G401 (cell line): ENCODE data around the gene MYOM3. TPM values are rescaled to one million over a fixed set of nuclear protein-coding genes. Genes with fewer than 3 reads are reported as not detected.

Source experiments
- DNase-seq: peaks from one replicate; pipeline ENCODE4 v3.0.0-alpha.2; 2015; ENCODE audit warnings: low spot score
- in situ Hi-C: cut with HindIII; loops from 2 replicates; pipeline ENCODE4 v1.10.0; 2016; ENCODE audit warnings: low sequenced_read_pairs, mixed read lengths
- total RNA-seq: library from RNA; depleted of rRNA; stranded (reverse); fragments of >200 nt; shearing (Covaris generic); gene quantifications from 2 replicates; pipeline ENCODE4 v1.2.3, GENCODE V29; 2014

MYOM3 gene
- total RNA-seq, 1 experiment from 2014 or later = 0.54 TPM

GRCh38 chr1:24139841-24140425 lies 28.0 kb upstream of the MYOM3 start:
- DNase-seq = no peak
- in situ Hi-C loops = loop anchor here (10.0 kb wide), 1 partner anchor 75 kb away; no protein-coding TSS in a partner anchor

DNA sequence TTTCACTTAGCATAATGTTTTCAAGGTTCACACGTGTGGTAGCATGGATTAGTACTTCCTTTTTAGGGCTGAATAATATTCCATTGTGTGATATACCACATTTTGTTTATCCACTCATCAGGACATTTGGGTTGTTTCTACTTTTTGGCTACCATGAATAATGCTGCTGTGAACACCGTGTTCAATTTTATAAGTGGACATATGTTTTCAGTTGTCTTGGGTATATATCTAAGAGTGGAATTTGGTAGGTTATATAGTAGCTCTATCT lies 27.2 kb upstream of the MYOM3 start:
- DNase-seq = no peak
- in situ Hi-C loops = no loop called here

- in situ Hi-C loops = no loop called here
- no peak for DNase-seq
Observed at GRCh38 chr1:24138476-24139221, 26.7 kb upstream of the MYOM3 start.

- in situ Hi-C loops = no loop called here
Observed at GRCh38 chr1:24136956-24137539, 25.1 kb upstream of the MYOM3 start.

GRCh38 chr1:24134376-24134775 lies 22.4 kb upstream of the MYOM3 start:
- no peak for DNase-seq
- in situ Hi-C loops = no loop called here

More at GRCh38 chr1:24136956-24137539, 25.1 kb upstream of the MYOM3 start:
- DNase-seq = no peak

DNA sequence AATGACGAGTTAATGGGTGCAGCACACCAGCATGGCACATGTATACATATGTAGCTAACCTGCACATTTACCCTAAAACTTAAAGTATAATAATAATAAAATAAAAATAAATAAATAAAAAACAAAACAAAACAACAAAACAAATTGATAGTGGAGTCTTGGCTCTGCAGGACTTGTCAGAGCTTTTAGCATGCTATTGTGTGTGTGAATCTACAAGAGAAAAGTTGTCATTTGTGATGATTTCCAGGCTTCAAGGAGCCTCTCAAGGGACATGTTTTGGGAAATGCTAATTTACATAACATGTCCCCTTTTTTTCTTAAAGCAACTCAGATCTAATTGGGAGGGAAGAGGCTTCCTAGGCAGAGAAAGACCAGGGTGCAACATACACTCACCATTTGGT lies 21.9 kb upstream of the MYOM3 start:
- in situ Hi-C loops = no loop called here
- DNase-seq = no peak

- DNase-seq = no peak
Observed at GRCh38 chr1:24130385-24130784, 18.4 kb upstream of the MYOM3 start.

DNA sequence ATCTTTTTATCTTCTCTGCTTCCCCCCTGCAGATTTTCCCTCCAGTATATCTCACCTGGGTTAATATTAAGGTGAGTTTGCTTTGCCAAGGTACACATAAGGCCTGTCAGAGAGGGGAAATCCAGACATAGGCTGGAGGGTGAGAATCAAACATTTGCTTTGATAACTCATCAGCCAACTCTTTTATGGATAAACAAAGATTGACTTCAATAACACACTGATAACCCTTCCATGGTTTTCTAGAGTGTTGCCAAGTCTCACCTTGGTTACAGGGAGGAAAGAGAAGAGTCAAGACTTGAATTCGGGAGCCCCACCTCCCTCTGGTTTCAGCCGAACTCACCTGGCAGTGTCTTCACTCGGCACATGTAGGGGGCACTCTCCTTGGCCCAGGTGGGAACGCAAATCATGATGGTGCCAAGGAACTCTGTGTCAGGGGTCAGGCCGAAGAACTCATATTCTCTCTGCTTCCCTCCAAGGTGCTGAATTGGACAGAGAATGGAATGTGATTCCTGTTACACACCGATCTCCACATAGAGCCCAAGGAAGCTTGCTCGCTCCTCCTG lies 15.9 kb upstream of the MYOM3 start:
- DNase-seq = no peak
- in situ Hi-C loops = no loop called here

More at GRCh38 chr1:24130385-24130784, 18.4 kb upstream of the MYOM3 start:
- in situ Hi-C loops = no loop called here

- DNase-seq = no peak
- in situ Hi-C loops = no loop called here
Observed at GRCh38 chr1:24127134-24127800, 15.3 kb upstream of the MYOM3 start.

DNA sequence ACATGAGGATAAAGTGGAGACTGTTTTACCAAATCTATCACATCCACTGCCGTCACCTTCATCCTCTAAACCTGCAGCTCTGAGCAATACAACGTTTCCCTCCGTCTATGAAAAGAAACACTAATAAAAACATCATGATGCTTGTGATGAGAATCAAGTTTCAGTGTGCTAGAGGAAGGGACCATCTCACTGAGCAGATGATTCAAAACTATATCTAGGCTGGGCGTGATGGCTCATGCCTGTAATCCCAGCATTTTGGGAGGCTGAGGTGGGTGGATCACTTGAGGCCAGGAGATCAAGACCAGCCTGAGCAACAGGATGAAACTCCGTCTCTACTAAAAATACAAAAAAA lies 14.7 kb upstream of the MYOM3 start:
- DNase-seq = no peak
- in situ Hi-C loops = no loop called here

DNA sequence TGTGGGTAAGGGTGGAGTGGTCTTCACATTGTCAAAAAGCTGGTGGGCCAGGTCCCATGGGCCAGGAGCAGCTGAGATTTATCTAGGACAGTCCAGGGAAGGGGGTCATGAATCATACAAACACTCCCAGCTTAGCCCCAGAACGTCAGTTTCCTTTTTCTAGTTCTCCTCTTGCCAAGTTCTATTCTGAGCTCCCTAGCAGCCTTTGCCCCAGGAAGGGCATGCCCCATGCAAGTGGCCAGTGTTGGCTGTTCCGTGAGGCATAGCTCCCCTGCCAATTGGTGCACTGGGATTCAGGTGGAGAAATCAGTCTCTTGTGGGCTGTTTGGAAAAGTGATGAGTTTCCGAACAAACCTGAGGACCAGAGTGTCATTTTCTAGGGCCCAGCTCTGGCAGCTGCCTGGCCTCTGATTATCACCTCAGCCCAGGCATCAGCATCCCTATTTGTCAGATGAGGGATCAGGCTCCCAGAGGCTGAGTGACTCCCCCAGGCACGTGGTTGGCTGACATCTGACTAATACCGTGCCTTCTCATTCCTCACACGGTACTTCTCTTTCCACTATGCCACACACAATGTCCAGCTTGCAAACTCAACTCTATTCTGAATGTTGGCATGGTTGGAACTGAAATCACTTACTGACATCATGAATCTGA lies 14.2 kb upstream of the MYOM3 start:
- DNase-seq = no peak
- in situ Hi-C loops = no loop called here

DNA sequence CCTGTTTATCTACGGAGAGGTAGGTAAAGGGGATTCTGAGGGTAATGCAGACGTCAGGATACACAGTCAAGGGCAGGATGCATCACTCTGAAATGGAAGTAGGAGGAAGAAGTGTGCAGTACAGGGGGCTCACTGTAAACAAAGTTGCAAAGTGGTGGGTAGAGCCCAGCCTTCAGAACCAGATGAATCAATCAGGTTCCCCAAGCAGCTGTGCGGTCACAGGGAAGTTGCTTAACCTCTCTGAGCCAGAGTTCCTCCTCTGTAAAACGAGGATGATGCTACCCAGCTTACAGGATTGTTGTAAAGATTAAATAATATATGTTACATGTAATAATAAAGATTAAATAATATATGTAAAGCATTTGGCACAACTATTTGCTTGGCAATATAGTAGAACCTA lies 13.5 kb upstream of the MYOM3 start:
- in situ Hi-C loops = no loop called here
- no peak for DNase-seq

- in situ Hi-C loops = no loop called here
- no peak for DNase-seq
Observed at GRCh38 chr1:24124980-24125379, 13.0 kb upstream of the MYOM3 start.

GRCh38 chr1:24123611-24124010 lies 11.7 kb upstream of the MYOM3 start:
- in situ Hi-C loops = no loop called here
- DNase-seq = no peak

GRCh38 chr1:24122776-24123175 lies 10.8 kb upstream of the MYOM3 start:
- in situ Hi-C loops = no loop called here
- no peak for DNase-seq

- DNase-seq = no peak
- in situ Hi-C loops = no loop called here
Observed at GRCh38 chr1:24121406-24121805, 9.5 kb upstream of the MYOM3 start.

DNA sequence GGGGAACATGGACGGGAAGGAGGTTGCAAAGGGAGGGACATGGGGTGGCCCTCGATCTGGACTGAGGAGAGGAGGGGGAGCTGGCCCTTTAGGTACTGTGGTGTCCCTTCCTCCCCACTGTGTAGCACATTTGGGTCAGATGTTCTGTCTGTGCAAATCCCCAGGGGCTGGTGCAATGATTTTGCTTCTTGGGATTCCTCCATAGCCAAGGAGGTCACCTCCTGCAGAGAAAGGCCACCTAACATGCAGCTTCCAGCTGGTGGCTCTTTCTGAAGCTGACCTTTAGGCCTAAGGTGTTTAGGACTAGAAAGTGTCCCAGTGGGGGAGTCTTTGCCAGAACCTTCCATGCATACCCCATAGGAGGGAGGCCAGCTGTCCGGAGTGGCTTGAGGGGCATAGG lies 9.0 kb upstream of the MYOM3 start:
- no peak for DNase-seq
- in situ Hi-C loops = no loop called here

- in situ Hi-C loops = no loop called here
- no peak for DNase-seq
Observed at GRCh38 chr1:24119859-24120756, 8.2 kb upstream of the MYOM3 start.

DNA sequence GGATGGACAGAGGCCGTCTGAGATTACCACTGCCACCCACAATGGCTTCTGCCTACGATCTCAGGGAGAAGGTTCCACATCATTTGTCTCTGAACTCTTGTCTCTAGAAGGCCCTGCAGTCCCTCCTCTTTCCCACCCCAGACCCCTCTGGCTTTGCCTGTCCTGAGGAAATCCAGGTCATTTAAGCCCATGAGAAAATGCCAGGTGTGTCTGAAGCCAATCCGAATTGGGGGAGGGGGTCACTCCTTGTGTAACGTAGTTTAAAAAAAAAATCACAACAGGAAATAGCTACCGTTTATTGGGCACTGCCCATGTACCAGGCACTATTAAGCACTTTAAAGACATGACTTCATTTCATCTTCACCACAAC lies 7.5 kb upstream of the MYOM3 start:
- no peak for DNase-seq
- in situ Hi-C loops = no loop called here
